Mesothelial cell of epicardium (in vitro differentiated cells): Measurements from ENCODE around the gene ARHGAP8. TPM values are rescaled to one million over a fixed set of nuclear protein-coding genes. Genes with fewer than 3 reads are reported as not detected.
A peak's percentile ranks its signal among the peaks of the same experiment; 100 is the strongest.
"Not testable (repeated sequence)": the region's sequence is repeated elsewhere in the genome, so short reads cannot be mapped to it uniquely, and the experiment has no call there.

ENCODE experiments used
- DNase-seq, 2 experiments: peaks; one replicate each; pipeline ENCODE4 v3.0.0; 2021; ENCODE audit warnings: low spot score in 2 of 2; ENCODE audit not compliant: unreplicated experiment in 2 of 2
- H3K27ac Mint-ChIP-seq: 2 replicates; pipeline ENCODE4 v1.8.0; 2021; ENCODE audit warnings: mixed read lengths
- H3K27me3 Mint-ChIP-seq: 2 replicates; pipeline ENCODE4 v1.8.0; 2021; ENCODE audit warnings: low read depth, mixed read lengths
- H3K36me3 Mint-ChIP-seq: 2 replicates; pipeline ENCODE4 v1.8.0; 2021; ENCODE audit warnings: mixed read lengths
- H3K4me1 Mint-ChIP-seq: 2 replicates; pipeline ENCODE4 v1.8.0; 2021; ENCODE audit warnings: mixed read lengths
- H3K4me3 Mint-ChIP-seq: 2 replicates; pipeline ENCODE4 v1.8.0; 2021; ENCODE audit warnings: mild to moderate bottlenecking, moderate library complexity, mixed read lengths
- H3K9me3 Mint-ChIP-seq: 2 replicates; pipeline ENCODE4 v1.8.0; 2021; ENCODE audit warnings: mixed read lengths
- CTCF ChIP-seq: fragments of 200-600 bp; sonication (generic); IDR thresholded peaks from one replicate; pipeline ENCODE4 v1.5.0; 2021; ENCODE audit warnings: antibody characterized with exemption; ENCODE audit not compliant: unreplicated experiment
- total RNA-seq: library from RNA; stranded (reverse); gene quantifications from 3 replicates; pipeline ENCODE4 v1.2.1, GENCODE V29; 2021

The ARHGAP8 gene
- total RNA-seq, 1 donor from 2014 or later, result 166 TPM

GRCh38 chr22:44894321-44894720, 141.9 kb downstream of the ARHGAP8 start:
- Mint-ChIP-seq H3K36me3 (no peaks in the 10 kb centered on the region), H3K4me1 (no peaks in the 10 kb centered on the region), H3K4me3 (no peak overlapping the region), H3K27me3 (no peaks in the 10 kb centered on the region), H3K27ac (no peak overlapping the region), H3K9me3 (peaks cover 7% of the 10 kb centered on the region)
- no peak for TF ChIP-seq CTCF
- DNase-seq, result no peak

GRCh38 chr22:44894782-44895181, 142.4 kb downstream of the ARHGAP8 start:
- Mint-ChIP-seq H3K4me3 (no peak overlapping the region), H3K27me3 (peaks cover under 1% of the 10 kb centered on the region), H3K36me3 (peaks cover under 1% of the 10 kb centered on the region), H3K9me3 (peaks cover 9% of the 10 kb centered on the region), H3K27ac (no peak overlapping the region), H3K4me1 (no peaks in the 10 kb centered on the region)
- no peak for TF ChIP-seq CTCF
- DNase-seq, result no peak

GRCh38 chr22:44895296-44896055, 143.1 kb downstream of the ARHGAP8 start:
- H3K27ac Mint-ChIP-seq, result no peak overlapping the region
- no peaks in the 10 kb centered on the region for H3K4me1 Mint-ChIP-seq
- no peak for DNase-seq
- peaks cover 13% of the 10 kb centered on the region for H3K9me3 Mint-ChIP-seq
- H3K4me3 Mint-ChIP-seq, result no peak overlapping the region
- H3K36me3 Mint-ChIP-seq, result peaks cover 3% of the 10 kb centered on the region
- no peak for TF ChIP-seq CTCF
- peaks cover 3% of the 10 kb centered on the region for H3K27me3 Mint-ChIP-seq

GRCh38 chr22:44898236-44898635, 145.9 kb downstream of the ARHGAP8 start:
- H3K36me3 Mint-ChIP-seq, result peaks cover 18% of the 10 kb centered on the region
- H3K4me3 Mint-ChIP-seq, result no peak overlapping the region
- peak in 1 of 2 experiments; percentile 22 for DNase-seq
- peaks cover 6% of the 10 kb centered on the region for H3K27me3 Mint-ChIP-seq
- no peak for TF ChIP-seq CTCF
- no peak overlapping the region for H3K27ac Mint-ChIP-seq
- peaks cover 28% of the 10 kb centered on the region for H3K9me3 Mint-ChIP-seq
- no peaks in the 10 kb centered on the region for H3K4me1 Mint-ChIP-seq

- DNase-seq, result no peak
- Mint-ChIP-seq H3K4me3 (no peak overlapping the region), H3K36me3 (peaks cover 23% of the 10 kb centered on the region), H3K27ac (no peak overlapping the region), H3K9me3 (peaks cover 35% of the 10 kb centered on the region), H3K27me3 (peaks cover 8% of the 10 kb centered on the region), H3K4me1 (peaks cover 10% of the 10 kb centered on the region)
- no peak for TF ChIP-seq CTCF
These were observed 148.9 kb downstream of the ARHGAP8 start for GRCh38 chr22:44901301-44901700.

GRCh38 chr22:44903164-44903563, 150.8 kb downstream of the ARHGAP8 start:
- H3K27me3 Mint-ChIP-seq, H3K27ac Mint-ChIP-seq, DNase-seq, H3K4me3 Mint-ChIP-seq: not testable (repeated sequence)
- H3K4me1 Mint-ChIP-seq, result peaks cover 10% of the 10 kb centered on the region
- H3K36me3 Mint-ChIP-seq, result peaks cover 27% of the 10 kb centered on the region
- peaks cover 32% of the 10 kb centered on the region for H3K9me3 Mint-ChIP-seq

- H3K4me3 Mint-ChIP-seq, H3K27ac Mint-ChIP-seq, DNase-seq, H3K27me3 Mint-ChIP-seq: not testable (repeated sequence)
- Mint-ChIP-seq H3K36me3 (peaks cover 29% of the 10 kb centered on the region), H3K9me3 (peaks cover 28% of the 10 kb centered on the region), H3K4me1 (peaks cover 10% of the 10 kb centered on the region)
These were observed 152.2 kb downstream of the ARHGAP8 start for GRCh38 chr22:44904492-44905152.
